Ectodermal cell (in vitro differentiated cells): Measurements from ENCODE around the gene LIPC.

Experiments used
- H3K27ac ChIP-seq: 2 replicates; pipeline ENCODE4 v1.7.0; 2013; ENCODE audit warnings: mild to moderate bottlenecking, low read depth, low read length; ENCODE audit not compliant: insufficient read depth, poor library complexity, severe bottlenecking
- H3K27me3 ChIP-seq: 2 replicates; pipeline ENCODE4 v1.7.0; 2013; ENCODE audit warnings: mild to moderate bottlenecking, low read length; ENCODE audit not compliant: insufficient read depth, control insufficient read depth, poor library complexity, severe bottlenecking
- H3K36me3 ChIP-seq: one replicate; pipeline ENCODE4 v1.7.0; 2013; ENCODE audit warnings: low read length; ENCODE audit not compliant: control insufficient read depth, insufficient read depth
- H3K4me1 ChIP-seq: one replicate; pipeline ENCODE4 v1.7.0; 2013; ENCODE audit warnings: low read length; ENCODE audit not compliant: control insufficient read depth, insufficient read depth
- H3K4me3 ChIP-seq: 2 replicates; pipeline ENCODE4 v1.7.0; 2013; ENCODE audit warnings: low read depth, low read length, control low read depth; ENCODE audit not compliant: insufficient read depth
- H3K9me3 ChIP-seq: 2 replicates; pipeline ENCODE4 v1.7.0; 2013; ENCODE audit warnings: mild to moderate bottlenecking, low read length, moderate library complexity; ENCODE audit not compliant: control insufficient read depth
- WGBS, 2 experiments: methylation state at CpG; one replicate each; pipeline ENCODE4 v1.1.7; 2013; ENCODE audit warnings: missing lambda C conversion rate in 2 of 2; 5-methylcytosine and 5-hydroxymethylcytosine counted together

LIPC gene

DNA sequence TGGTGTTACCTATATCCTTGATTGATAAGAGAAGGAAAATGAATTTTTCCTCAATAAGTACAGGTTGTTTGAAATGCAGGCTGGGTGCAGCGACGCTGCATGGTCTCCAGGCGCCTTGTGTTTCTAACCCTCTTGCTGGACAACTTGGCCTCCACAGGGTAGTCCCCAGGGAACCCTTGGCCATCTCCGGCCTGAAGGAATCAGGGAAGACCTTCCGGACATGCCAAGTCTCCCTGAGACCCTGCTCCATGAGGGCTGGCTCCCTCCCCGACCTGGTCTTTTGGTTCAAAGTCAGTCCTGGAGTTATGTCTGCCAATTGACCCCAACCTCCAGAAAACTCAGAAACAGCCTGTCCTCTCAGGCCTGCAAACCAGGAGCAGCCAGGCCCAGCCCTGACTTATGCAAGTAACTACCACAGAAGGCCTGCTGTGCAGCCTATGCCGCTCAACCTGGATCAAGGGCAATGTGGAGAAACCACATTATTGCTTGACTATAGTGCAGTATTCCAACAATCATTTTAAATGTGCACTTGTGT, 98.3 kb downstream of the LIPC start:
- Histone ChIP-seq H3K27me3 (no peaks in the 10 kb centered on the region), H3K9me3 (no peaks in the 10 kb centered on the region), H3K4me1 (peaks cover 3% of the 10 kb centered on the region), H3K36me3 (no peaks in the 10 kb centered on the region), H3K4me3 (no peak overlapping the region), H3K27ac (no peak overlapping the region)
- WGBS, 2 experiments = 82 to 97% methylated on average over 6 to 7 of the region's 7 CpGs

GRCh38 chr15:58532126-58532525, 100.3 kb downstream of the LIPC start:
- Histone ChIP-seq H3K4me1 (peaks cover 12% of the 10 kb centered on the region), H3K4me3 (no peak overlapping the region), H3K27me3 (no peaks in the 10 kb centered on the region), H3K9me3 (no peaks in the 10 kb centered on the region), H3K27ac (no peak overlapping the region), H3K36me3 (no peaks in the 10 kb centered on the region)
- 92 to 93% methylated on average over 3 of the region's 3 CpGs for WGBS, 2 experiments

- 90 to 92% methylated on average over 1 of the region's 1 CpG for WGBS, 2 experiments
- Histone ChIP-seq H3K4me1 (peaks cover 12% of the 10 kb centered on the region), H3K36me3 (no peaks in the 10 kb centered on the region)
These were observed 102.8 kb downstream of the LIPC start for GRCh38 chr15:58534556-58534955.

GRCh38 chr15:58535337-58535736, 103.5 kb downstream of the LIPC start:
- Histone ChIP-seq H3K27me3 (no peaks in the 10 kb centered on the region), H3K36me3 (no peaks in the 10 kb centered on the region), H3K4me3 (no peak overlapping the region), H3K4me1 (peaks cover 12% of the 10 kb centered on the region), H3K9me3 (no peaks in the 10 kb centered on the region), H3K27ac (no peak overlapping the region)
- 88 to 92% methylated on average over 5 of the region's 5 CpGs for WGBS, 2 experiments

More at GRCh38 chr15:58534556-58534955, 102.8 kb downstream of the LIPC start:
- Histone ChIP-seq H3K27me3 (no peaks in the 10 kb centered on the region), H3K9me3 (no peaks in the 10 kb centered on the region), H3K4me3 (no peak overlapping the region), H3K27ac (no peak overlapping the region)

DNA sequence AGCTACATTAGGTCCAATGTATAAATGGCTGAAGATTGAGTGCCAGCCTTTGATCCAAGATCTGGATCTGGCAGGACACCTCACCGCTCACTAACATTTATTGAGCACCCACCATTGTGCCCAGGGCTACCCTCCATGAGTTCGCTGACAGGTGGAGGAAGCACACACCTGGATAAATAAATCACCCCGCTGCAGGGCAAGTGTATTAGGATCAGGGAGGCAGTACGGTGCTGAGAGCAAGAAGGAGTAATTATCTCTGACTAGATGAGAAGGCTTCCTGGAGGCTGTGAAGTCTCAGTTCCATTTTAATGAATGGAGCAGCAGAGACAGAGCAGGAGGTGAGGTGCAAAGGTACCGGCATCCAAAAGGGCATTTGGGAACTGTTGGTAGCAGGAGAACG, 104.1 kb downstream of the LIPC start:
- H3K27ac ChIP-seq = no peak overlapping the region
- no peak overlapping the region for H3K4me3 ChIP-seq
- peaks cover 12% of the 10 kb centered on the region for H3K4me1 ChIP-seq
- no peaks in the 10 kb centered on the region for H3K9me3 ChIP-seq
- H3K36me3 ChIP-seq = no peaks in the 10 kb centered on the region
- no peaks in the 10 kb centered on the region for H3K27me3 ChIP-seq
- 89 to 95% methylated on average over 6 of the region's 6 CpGs for WGBS, 2 experiments

GRCh38 chr15:58536414-58536813, 104.6 kb downstream of the LIPC start:
- Histone ChIP-seq H3K27me3 (no peaks in the 10 kb centered on the region), H3K27ac (no peak overlapping the region), H3K36me3 (no peaks in the 10 kb centered on the region), H3K9me3 (no peaks in the 10 kb centered on the region), H3K4me3 (no peak overlapping the region), H3K4me1 (peaks cover 12% of the 10 kb centered on the region)
- 94 to 95% methylated on average over 4 of the region's 4 CpGs for WGBS, 2 experiments

DNA sequence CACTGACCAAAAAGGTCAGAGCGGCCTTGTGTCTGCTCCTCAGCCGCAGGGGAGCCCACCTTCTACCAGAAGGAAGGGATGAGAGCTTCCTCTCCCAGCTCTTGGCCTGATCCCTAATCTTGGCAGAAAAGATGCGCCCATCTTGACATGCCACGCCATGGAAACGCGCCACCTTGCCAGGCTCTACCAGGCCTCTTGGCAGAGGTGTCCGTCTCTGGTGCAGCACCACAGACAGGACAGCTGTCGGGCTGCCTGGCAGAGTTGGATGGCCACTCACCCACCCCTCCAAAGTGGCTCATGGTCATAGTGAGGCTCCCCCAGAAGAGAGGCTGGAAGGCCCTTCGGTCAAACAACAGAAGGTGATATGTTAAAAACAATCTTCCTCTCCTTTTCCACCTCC, 105.2 kb downstream of the LIPC start:
- WGBS, 2 experiments = 94 to 96% methylated on average over 9 of the region's 9 CpGs
- no peaks in the 10 kb centered on the region for H3K27me3 ChIP-seq
- no peaks in the 10 kb centered on the region for H3K9me3 ChIP-seq
- H3K4me1 ChIP-seq = peaks cover 12% of the 10 kb centered on the region
- H3K36me3 ChIP-seq = no peaks in the 10 kb centered on the region
- no peak overlapping the region for H3K27ac ChIP-seq
- H3K4me3 ChIP-seq = no peak overlapping the region

GRCh38 chr15:58538225-58538727, 106.5 kb downstream of the LIPC start:
- 95 to 96% methylated on average over 16 of the region's 16 CpGs for WGBS, 2 experiments
- H3K4me1 ChIP-seq = peaks cover 12% of the 10 kb centered on the region
- no peak overlapping the region for H3K4me3 ChIP-seq
- no peaks in the 10 kb centered on the region for H3K27me3 ChIP-seq
- H3K9me3 ChIP-seq = no peaks in the 10 kb centered on the region
- no peaks in the 10 kb centered on the region for H3K36me3 ChIP-seq
- no peak overlapping the region for H3K27ac ChIP-seq

GRCh38 chr15:58538901-58539300, 107.1 kb downstream of the LIPC start:
- WGBS, 2 experiments = 91 to 95% methylated on average over 2 to 3 of the region's 3 CpGs
- H3K36me3 ChIP-seq = no peaks in the 10 kb centered on the region

GRCh38 chr15:58539548-58539947, 107.8 kb downstream of the LIPC start:
- peaks cover 12% of the 10 kb centered on the region for H3K4me1 ChIP-seq
- H3K36me3 ChIP-seq = no peaks in the 10 kb centered on the region
- H3K27ac ChIP-seq = no peak overlapping the region
- WGBS, 2 experiments = 78 to 95% methylated on average over 1 of the region's 1 CpG
- H3K9me3 ChIP-seq = no peaks in the 10 kb centered on the region
- H3K4me3 ChIP-seq = no peak overlapping the region
- no peaks in the 10 kb centered on the region for H3K27me3 ChIP-seq

More at GRCh38 chr15:58538901-58539300, 107.1 kb downstream of the LIPC start:
- no peak overlapping the region for H3K4me3 ChIP-seq
- H3K27me3 ChIP-seq = no peaks in the 10 kb centered on the region
- H3K27ac ChIP-seq = no peak overlapping the region
- no peaks in the 10 kb centered on the region for H3K9me3 ChIP-seq
- H3K4me1 ChIP-seq = peaks cover 12% of the 10 kb centered on the region
